ENCODE data around the gene HPSE2. TPM values are rescaled to one million over a fixed set of nuclear protein-coding genes. Genes with fewer than 3 reads are reported as not detected.

The HPSE2 gene
- total RNA-seq, 1 experiment from 2014 or later = not detected

- Mint-ChIP-seq H3K27ac (ENCODE audit: unreplicated experiment) (no peak overlapping the region), H3K27me3 (ENCODE audit: insufficient read depth, unreplicated experiment) (peaks cover 3% of the 10 kb centered on the region), H3K4me1 (ENCODE audit: low read depth, unreplicated experiment) (no peaks in the 10 kb centered on the region), H3K4me3 (ENCODE audit: unreplicated experiment) (no peak overlapping the region), H3K36me3 (ENCODE audit: insufficient read depth, unreplicated experiment) (no peaks in the 10 kb centered on the region), H3K9me3 (ENCODE audit: unreplicated experiment) (no peaks in the 10 kb centered on the region)
- H3K9me3 ChIP-seq = no peaks in the 10 kb centered on the region
- no peaks in the 10 kb centered on the region for H3K27me3 ChIP-seq (replicated peaks; ENCODE audit: control insufficient read depth, insufficient read depth, low read length)
- BruUV-seq (replicated peaks) = no TSS peak
- no peak overlapping the region for H3K4me3 ChIP-seq (ENCODE audit: low read depth, low read length)
- TF ChIP-seq CTCF (IDR thresholded peaks at IDR 0.05; ENCODE audit: insufficient read depth in 1 of 2, low read depth in 1 of 2, low read length in 1 of 2, severe bottlenecking in 1 of 2, unreplicated experiment in 1 of 2) = no peak
- H3K36me3 ChIP-seq (ENCODE audit: control insufficient read depth, insufficient read depth, low read length) = no peaks in the 10 kb centered on the region
- H3K4me1 ChIP-seq = no peaks in the 10 kb centered on the region
- ChIA-PET CTCF (no interaction called here), POLR2A (no interaction called here)
- intact Hi-C loops (cut with micrococcal nuclease; ENCODE audit: unreplicated experiment) = no loop called here
- no peak for DNase-seq
Observed at GRCh38 chr10:98524124-98524523, 711.5 kb downstream of the HPSE2 start.

GRCh38 chr10:98519841-98520240 lies 715.8 kb downstream of the HPSE2 start:
- TF ChIP-seq CTCF (IDR thresholded peaks at IDR 0.05; ENCODE audit: insufficient read depth in 1 of 2, low read depth in 1 of 2, low read length in 1 of 2, severe bottlenecking in 1 of 2, unreplicated experiment in 1 of 2) = no peak
- H3K27me3 ChIP-seq (replicated peaks; ENCODE audit: control insufficient read depth, insufficient read depth, low read length) = no peaks in the 10 kb centered on the region
- H3K9me3 ChIP-seq = no peaks in the 10 kb centered on the region
- Mint-ChIP-seq H3K4me1 (ENCODE audit: low read depth, unreplicated experiment) (peaks cover 10% of the 10 kb centered on the region), H3K36me3 (ENCODE audit: insufficient read depth, unreplicated experiment) (no peaks in the 10 kb centered on the region), H3K4me3 (ENCODE audit: unreplicated experiment) (no peak overlapping the region), H3K27me3 (ENCODE audit: insufficient read depth, unreplicated experiment) (peaks cover 3% of the 10 kb centered on the region), H3K27ac (ENCODE audit: unreplicated experiment) (no peak overlapping the region), H3K9me3 (ENCODE audit: unreplicated experiment) (no peaks in the 10 kb centered on the region)
- H3K4me1 ChIP-seq = peaks cover 9% of the 10 kb centered on the region; the same call in 1 of the 2 replicates
- no TSS peak for BruUV-seq (replicated peaks)
- CTCF ChIA-PET = interaction anchor here (0.6 kb wide), 1 partner anchor 529 kb away, joined by 3 read pairs; no protein-coding TSS in a partner anchor
- H3K4me3 ChIP-seq (ENCODE audit: low read depth, low read length) = no peak overlapping the region
- DNase-seq = no peak
- POLR2A ChIA-PET = no interaction called here
- H3K36me3 ChIP-seq (ENCODE audit: control insufficient read depth, insufficient read depth, low read length) = no peaks in the 10 kb centered on the region
- intact Hi-C loops (cut with micrococcal nuclease; ENCODE audit: unreplicated experiment) = no loop called here

- ChIA-PET CTCF (no interaction called here), POLR2A (no interaction called here)
- H3K36me3 ChIP-seq (ENCODE audit: control insufficient read depth, insufficient read depth, low read length) = no peaks in the 10 kb centered on the region
- no peaks in the 10 kb centered on the region for H3K36me3 Mint-ChIP-seq (ENCODE audit: insufficient read depth, unreplicated experiment)
- H3K4me3 Mint-ChIP-seq (ENCODE audit: unreplicated experiment) = no peak overlapping the region
- no peaks in the 10 kb centered on the region for H3K27me3 Mint-ChIP-seq (ENCODE audit: insufficient read depth, unreplicated experiment)
- no peak for DNase-seq
- H3K4me1 ChIP-seq = peaks cover 9% of the 10 kb centered on the region; the same call in 1 of the 2 replicates
- intact Hi-C loops (cut with micrococcal nuclease; ENCODE audit: unreplicated experiment) = no loop called here
- H3K9me3 ChIP-seq = no peaks in the 10 kb centered on the region
- H3K9me3 Mint-ChIP-seq (ENCODE audit: unreplicated experiment) = no peaks in the 10 kb centered on the region
- H3K27ac Mint-ChIP-seq (ENCODE audit: unreplicated experiment) = no peak overlapping the region
- H3K4me1 Mint-ChIP-seq (ENCODE audit: low read depth, unreplicated experiment) = peaks cover 10% of the 10 kb centered on the region
- no peak for TF ChIP-seq CTCF (IDR thresholded peaks at IDR 0.05; ENCODE audit: insufficient read depth in 1 of 2, low read depth in 1 of 2, low read length in 1 of 2, severe bottlenecking in 1 of 2, unreplicated experiment in 1 of 2)
- H3K27me3 ChIP-seq (replicated peaks; ENCODE audit: control insufficient read depth, insufficient read depth, low read length) = no peaks in the 10 kb centered on the region
- no peak overlapping the region for H3K4me3 ChIP-seq (ENCODE audit: low read depth, low read length)
- no TSS peak for BruUV-seq (replicated peaks)
Observed at GRCh38 chr10:98517672-98518071, 718.0 kb downstream of the HPSE2 start.

Measured in Caco-2 (cell line).